ENCODE data around the gene TUBGCP4. TPM values are rescaled to one million over a fixed set of nuclear protein-coding genes. Genes with fewer than 3 reads are reported as not detected.

Gene TUBGCP4
- total and polyA plus RNA-seq, 9 of the 15 experiments (the other 6 are each of a cell fraction or from before 2014, with no cell fraction given) = 10.7 to 50.2 (median 29.6) TPM

DNA sequence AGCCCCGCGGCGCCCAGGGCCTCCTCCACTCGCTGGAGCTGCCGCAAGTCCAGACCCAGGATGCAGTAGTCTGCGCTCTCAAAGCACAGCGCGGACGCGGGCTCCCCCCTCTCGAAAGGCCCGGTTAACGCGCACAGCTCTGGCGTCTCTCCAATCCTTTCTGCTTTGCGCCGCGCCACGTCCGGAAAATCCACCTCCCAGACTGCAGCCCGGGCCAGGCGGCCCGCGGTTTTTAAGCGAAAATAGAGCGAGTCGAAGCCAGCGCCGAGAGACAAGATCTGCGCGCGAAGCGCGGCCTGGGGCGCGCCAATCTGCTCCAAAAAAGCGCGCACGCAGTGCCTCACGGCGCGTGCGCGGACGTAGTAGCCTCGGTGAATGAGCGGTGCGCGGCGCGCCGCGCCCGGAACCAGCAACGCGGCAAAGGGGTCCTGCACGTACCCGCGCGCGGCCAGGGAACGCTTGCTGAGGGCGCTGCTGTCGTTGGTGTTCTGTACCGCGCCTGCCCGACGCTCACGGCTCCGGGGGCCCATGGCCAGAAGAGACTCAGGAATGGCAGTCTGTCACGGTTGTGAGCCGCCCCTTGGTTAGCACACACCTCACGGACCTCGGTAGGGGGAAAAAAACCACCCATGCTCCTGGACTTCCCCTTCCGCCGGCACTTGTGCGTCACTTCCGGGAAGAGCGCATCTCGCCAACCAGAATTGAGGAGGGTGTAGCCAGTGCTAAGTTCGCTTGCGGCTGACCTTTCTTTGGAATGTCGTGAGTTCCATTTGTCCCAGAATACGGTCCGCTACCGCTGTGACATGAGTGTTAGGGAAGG is 40.7 kb upstream of the TUBGCP4 start, which contains the start of gene LCMT2 (continued):
- no peak for TF ChIP-seq PTRF (tag; IDR thresholded peaks at IDR 0.05)
- peak; percentile 30; the same call in 1 of the 2 replicates for TF ChIP-seq JUND (IDR thresholded peaks at IDR 0.05; ENCODE audit: borderline replicate concordance, low read depth, low read length)
- peak; percentile 57; the same call in 2 of the 3 replicates for TF ChIP-seq JUND (tag; IDR thresholded peaks at IDR 0.05; ENCODE audit: borderline replicate concordance, low read depth, low read length)
- TF ChIP-seq, protein P1, sequence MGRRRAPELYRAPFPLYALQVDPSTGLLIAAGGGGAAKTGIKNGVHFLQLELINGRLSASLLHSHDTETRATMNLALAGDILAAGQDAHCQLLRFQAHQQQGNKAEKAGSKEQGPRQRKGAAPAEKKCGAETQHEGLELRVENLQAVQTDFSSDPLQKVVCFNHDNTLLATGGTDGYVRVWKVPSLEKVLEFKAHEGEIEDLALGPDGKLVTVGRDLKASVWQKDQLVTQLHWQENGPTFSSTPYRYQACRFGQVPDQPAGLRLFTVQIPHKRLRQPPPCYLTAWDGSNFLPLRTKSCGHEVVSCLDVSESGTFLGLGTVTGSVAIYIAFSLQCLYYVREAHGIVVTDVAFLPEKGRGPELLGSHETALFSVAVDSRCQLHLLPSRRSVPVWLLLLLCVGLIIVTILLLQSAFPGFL (CRISPR knock-in tag; IDR thresholded peaks at IDR 0.05) = peak; percentile 84; the same call in 1 of the 2 replicates
- peak; percentile 32; the same call in 1 of the 2 replicates for TF ChIP-seq RREB1 (CRISPR knock-in tag; IDR thresholded peaks at IDR 0.05)
- 0 out of 2 replicates have a peak, but pooled peaks have one; percentile 39 for TF ChIP-seq ZNF12 (CRISPR knock-in tag; IDR thresholded peaks at IDR 0.05)
- no peak for TF ChIP-seq ZNF77 (CRISPR knock-in tag; IDR thresholded peaks at IDR 0.05)
- no peak for TF ChIP-seq SMARCB1 (IDR thresholded peaks at IDR 0.05; ENCODE audit: insufficient read length, low read depth)
- peak; percentile 39 to 81; a peak in 1 of 4 replicates for TF ChIP-seq SIN3A (IDR thresholded peaks at IDR 0.05; ENCODE audit: borderline replicate concordance in 2 of 2, control insufficient read depth in 1 of 2, low read depth in 2 of 2, low read length in 2 of 2)
- TF ChIP-seq MAFK (IDR thresholded peaks at IDR 0.05; ENCODE audit: low read length) = no peak
- no peak for TF ChIP-seq PURB (CRISPR knock-in tag; IDR thresholded peaks at IDR 0.05; ENCODE audit: low read depth)
- TF ChIP-seq BRCA1 (IDR thresholded peaks at IDR 0.05) = no peak
- TF ChIP-seq BRCA1 (CRISPR knock-in tag; IDR thresholded peaks at IDR 0.05) = no peak
- peak; percentile 72; the same call in 1 of the 2 replicates for TF ChIP-seq TFAP4 (CRISPR knock-in tag; IDR thresholded peaks at IDR 0.05; ENCODE audit: borderline replicate concordance)
- TF ChIP-seq, protein P2, sequence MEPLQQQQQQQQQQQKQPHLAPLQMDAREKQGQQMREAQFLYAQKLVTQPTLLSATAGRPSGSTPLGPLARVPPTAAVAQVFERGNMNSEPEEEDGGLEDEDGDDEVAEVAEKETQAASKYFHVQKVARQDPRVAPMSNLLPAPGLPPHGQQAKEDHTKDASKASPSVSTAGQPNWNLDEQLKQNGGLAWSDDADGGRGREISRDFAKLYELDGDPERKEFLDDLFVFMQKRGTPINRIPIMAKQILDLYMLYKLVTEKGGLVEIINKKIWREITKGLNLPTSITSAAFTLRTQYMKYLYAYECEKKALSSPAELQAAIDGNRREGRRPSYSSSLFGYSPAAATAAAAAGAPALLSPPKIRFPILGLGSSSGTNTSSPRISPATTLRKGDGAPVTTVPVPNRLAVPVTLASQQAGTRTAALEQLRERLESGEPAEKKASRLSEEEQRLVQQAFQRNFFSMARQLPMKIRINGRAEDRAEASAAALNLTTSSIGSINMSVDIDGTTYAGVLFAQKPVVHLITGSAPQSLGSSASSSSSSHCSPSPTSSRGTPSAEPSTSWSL (CRISPR knock-in tag; IDR thresholded peaks at IDR 0.05; ENCODE audit: borderline replicate concordance) = no peak
- TF ChIP-seq, protein P3, sequence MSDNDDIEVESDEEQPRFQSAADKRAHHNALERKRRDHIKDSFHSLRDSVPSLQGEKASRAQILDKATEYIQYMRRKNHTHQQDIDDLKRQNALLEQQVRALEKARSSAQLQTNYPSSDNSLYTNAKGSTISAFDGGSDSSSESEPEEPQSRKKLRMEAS (CRISPR knock-in tag; IDR thresholded peaks at IDR 0.05) = peak; percentile 75
- TF ChIP-seq ZNF232 (CRISPR knock-in tag; IDR thresholded peaks at IDR 0.05) = no peak

All from K562 (cell line).